SK-N-MC (cell line): ENCODE data around the gene SPATA24.

ENCODE experiments used
- EZH2 ChIP-seq: fragments of 200-600 bp; sonication (generic); IDR thresholded peaks from one replicate; pipeline ENCODE4 v1.6.1; 2017; ENCODE audit warnings: antibody characterized with exemption
- POLR2AphosphoS5 ChIP-seq: IDR thresholded peaks from 2 replicates; pipeline ENCODE4 v1.6.1; 2012; ENCODE audit warnings: mild to moderate bottlenecking, low read depth, low read length, borderline replicate concordance

- TF ChIP-seq EZH2 (no peak), POLR2AphosphoS5 (no peak)
These were observed 35.3 kb downstream of the SPATA24 start for GRCh38 chr5:139368613-139369012.
